Renal cortex interstitium (tissue), 11 donors: ENCODE data around the gene FKBP10. TPM values are rescaled to one million over a fixed set of nuclear protein-coding genes. Genes with fewer than 3 reads are reported as not detected.

ENCODE experiments used
- DNase-seq, 11 donors: peaks; one replicate each; pipeline ENCODE4 v3.0.0-alpha.2; 2013; ENCODE audit warnings: low read depth in 9 of 11, low spot score in 4 of 11; ENCODE audit errors: extremely low read depth in 1 of 11
- polyA plus RNA-seq, 3 donors: library from polyadenylated mRNA; unstranded; fragments of 120-200 nt; gene quantifications; one replicate each; pipeline ENCODE4 v1.2.1, GENCODE V29; 2013; ENCODE audit not compliant: insufficient read length in 3 of 3

FKBP10 gene
- polyA plus RNA-seq, 3 donors, result 133 to 178 (median 165) TPM

DNA sequence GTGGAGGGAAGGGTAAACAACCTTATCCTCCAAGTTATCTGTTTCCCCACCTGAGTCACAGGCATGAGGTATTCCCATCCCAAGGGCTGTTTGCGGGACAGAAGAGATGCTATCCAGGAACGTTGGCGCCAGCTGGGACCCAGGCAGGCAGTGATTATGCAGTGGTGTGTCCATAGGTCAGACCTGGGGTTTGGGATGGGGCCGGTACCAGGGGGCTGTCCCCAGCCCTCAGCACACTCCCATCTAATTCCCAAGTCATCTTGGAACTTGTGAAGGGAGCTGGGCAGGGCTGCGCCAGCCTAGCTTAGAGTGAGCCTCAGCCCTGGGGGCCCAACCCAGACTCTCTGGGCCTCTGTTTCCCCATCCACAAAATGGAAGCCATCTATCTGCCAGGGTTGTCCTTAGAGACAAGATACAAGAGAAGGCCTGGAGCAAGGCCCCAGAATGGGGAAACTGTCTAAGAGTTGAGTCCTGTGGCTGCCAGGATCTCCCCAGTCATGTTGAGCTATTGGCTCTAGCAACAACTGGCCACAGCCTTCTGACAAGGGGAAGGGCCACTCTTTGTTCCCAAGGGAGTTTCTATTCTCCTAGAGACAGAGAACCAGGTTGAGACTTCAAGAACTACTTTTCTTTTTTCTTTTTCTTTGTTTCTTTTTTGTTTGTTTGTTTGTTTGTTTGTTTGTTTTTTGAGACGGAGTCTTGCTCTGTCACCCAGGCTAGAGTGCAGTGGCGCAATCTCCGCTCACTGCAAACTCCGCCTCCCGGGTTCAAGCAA, 16.5 kb upstream of the FKBP10 start:
- DNase-seq, result no peak

DNA sequence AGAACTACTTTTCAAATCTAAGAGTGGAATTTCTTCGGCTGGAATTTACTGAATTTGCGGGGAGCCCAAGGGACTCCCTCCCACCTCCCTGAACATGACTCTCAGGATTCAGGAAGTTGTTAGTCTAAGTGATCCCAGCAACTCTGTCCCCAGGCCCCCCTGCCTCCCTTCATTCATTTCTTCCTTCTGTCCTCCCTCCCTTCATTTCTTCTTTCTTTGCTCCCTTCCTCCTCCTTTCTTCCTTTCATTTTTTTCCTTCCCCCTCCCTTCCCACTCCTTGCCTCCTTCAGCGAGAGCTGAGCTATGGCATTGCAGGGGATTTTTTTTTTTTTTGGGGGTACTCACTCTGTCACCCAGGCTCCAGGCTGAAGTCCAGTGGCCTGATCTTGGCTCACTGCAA, 15.4 kb upstream of the FKBP10 start:
- DNase-seq, result no peak

DNA sequence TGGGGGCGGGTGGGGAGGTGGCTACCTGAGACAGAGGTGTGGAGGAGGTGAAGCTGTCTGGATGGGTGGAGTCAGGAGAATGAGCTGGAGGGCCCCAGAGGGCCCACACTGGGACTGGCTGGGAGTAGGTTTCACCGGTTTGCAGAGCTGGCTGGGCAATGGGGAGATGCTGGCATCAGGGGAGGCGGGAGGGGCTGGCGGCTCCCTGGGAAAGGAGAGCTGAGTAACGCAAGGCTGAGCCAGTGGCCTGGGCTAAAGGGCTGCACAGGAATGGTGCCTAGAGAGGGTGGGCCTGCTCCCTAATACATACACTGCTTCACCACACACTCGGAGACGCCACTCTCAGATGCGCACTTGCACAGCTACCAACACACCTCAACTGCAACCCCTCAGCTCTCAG, 13.4 kb upstream of the FKBP10 start:
- DNase-seq, result no peak

DNA sequence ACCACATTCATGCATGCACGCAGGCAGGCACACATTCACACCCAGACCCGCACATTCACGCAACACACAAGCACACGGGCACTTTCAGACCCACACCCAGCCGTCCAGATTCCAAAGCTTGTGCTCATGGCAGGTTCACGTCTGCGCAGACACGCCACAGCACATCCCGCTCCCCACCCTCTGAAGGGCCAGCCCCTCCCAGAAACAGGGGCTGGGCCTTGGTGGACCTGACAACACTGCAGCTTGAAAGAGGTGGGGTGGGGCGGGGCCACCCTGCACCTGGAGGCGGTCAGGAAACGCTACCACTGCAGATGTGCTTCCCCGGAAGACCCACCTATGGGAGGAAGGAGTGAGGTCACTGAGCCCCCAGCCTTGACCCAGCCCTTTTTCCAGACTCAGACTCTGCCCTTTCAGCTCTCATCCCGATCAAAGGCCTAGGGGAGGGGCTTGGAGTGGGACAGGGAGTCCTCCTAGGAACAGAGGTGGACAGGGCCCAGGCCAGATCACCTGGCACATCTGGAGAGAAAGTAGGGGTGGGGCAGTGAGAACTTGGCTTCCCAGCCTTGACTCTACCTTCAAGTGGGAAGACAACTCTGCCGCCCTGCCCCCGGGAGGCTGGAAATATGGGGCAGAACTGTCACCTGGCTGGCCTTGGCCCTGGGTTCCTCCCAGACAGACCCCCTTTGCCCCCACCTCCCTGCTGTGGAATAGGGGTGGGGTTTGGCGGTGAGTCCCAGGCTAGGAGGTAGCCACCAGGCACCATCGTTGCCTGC, 12.0 kb upstream of the FKBP10 start:
- peak in 1 of 11 donors; percentile 43 for DNase-seq

DNA sequence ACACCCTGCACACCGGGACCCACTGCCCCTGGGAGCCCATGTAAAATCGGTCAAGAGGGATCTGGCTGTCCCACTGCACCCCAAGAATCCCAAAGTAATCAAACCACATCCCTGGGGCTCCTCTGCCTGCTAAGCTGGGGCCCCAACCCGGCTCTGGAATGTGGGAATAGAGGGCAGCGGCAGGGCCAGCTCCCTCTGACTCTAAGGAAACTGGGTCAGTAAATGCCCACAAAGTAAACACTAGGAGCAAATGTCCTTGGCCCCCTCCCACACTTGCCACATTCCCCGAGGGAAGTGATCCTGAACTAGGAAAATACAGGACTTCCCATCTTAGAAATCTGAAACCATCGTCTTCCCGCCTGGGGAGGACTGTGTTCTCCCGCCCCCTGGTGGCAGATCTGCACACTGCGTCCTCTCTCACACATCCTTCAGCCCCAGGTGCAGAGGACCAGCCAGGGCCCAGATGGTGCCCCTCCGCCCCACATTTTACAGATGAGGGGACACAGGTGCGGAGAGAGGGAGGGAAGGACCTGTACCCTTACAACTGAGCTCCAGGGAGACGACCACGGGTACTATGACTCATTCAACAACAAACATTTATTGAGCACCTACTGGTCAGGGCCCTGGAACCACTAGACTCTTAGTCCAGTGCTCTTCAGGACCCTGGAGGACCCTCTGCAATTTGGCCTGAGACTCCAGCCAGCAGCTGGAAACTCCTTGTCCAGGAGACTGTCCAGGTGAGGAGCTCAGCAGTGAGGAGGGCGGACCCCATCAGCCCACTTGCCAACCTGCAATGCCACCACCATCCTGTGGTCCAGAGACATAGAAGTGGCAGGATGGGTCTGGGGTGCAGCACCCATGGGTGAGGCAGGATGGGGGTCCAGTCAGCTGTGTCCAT, 11.2 kb upstream of the FKBP10 start:
- DNase-seq, result peak in 9 of 11 donors; percentile 80 to 94 (median 87)

DNA sequence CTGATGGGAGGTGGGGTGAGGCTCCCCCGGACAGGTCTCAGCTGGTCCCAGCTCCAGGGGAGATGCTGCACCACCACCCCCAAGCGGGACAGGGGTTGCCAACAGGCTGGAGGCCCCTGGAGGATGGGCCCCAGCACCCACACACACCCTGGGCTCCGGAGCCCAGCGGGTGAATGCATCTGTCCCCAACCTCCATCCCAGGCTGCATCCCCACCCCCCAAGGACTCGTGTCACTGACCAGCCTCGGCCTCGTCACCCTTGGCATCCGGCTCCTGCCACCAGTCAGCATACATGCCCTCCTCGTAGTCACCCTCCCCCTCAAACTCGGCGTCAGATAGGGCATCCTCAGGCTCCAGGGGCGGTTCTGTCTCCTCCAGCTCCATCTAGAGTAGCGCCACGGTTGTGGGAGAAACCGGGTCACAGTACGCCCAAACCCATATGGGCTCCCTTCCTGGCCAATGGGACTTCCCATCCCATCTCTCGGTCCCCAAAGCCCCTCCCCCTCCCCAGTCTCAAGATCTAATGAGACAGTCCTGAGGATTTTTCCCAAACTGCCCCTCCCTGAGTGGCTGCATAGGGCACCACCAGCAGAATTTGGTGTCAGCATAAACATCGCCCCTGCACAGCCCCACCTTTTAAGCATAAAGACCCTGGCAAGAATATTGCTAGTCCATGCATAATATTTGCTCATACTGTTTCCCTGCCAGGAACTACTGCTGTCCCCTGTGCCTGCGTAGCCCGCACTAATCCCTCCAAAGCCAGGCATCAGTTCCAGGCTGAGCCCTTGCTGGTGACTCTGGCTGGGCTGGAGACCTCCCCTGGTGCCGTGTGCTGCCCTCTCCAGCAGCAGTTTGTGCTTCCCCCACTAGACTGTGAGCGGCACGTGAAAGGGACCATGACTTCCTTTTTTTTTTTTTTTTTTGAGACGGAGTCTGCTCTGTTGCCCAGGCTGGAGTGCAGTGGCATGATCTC, 9.5 kb upstream of the FKBP10 start:
- no peak for DNase-seq

DNA sequence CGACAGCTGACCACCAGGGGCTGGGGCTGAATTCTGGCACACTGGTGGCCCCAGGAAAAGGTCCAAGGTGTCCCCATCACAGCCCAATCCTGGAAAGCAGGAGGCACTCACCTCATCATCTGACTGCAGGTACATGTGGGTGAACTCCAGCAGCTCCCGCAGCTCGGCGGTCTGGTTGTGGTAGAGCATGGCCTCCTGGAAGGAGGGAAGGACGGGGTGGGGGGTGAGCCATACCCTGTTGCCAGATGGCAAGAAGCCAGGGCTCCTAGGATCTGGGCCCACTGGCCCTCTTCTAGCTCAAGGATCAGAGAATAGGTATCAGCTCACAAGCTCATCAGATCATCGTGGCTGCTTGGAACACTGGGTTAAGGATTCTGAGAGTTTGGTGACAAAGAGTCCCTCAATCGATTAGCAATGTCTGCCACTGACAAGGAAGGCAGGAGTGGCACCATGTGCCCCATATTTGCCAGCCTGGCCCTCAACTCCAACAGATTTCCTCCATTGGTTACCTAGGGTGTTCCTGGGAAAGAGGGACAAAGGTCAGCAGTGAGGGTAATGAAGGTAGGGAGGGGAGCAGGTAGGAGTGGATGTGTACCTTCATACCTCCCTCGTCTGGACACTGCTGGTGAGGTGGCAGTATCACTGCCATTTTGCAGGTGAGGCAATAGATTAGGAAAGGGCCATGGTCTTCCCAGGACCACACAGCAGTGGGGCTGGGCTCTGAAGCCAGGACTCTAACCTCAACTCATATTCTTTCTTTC, 5.9 kb upstream of the FKBP10 start:
- no peak for DNase-seq

DNA sequence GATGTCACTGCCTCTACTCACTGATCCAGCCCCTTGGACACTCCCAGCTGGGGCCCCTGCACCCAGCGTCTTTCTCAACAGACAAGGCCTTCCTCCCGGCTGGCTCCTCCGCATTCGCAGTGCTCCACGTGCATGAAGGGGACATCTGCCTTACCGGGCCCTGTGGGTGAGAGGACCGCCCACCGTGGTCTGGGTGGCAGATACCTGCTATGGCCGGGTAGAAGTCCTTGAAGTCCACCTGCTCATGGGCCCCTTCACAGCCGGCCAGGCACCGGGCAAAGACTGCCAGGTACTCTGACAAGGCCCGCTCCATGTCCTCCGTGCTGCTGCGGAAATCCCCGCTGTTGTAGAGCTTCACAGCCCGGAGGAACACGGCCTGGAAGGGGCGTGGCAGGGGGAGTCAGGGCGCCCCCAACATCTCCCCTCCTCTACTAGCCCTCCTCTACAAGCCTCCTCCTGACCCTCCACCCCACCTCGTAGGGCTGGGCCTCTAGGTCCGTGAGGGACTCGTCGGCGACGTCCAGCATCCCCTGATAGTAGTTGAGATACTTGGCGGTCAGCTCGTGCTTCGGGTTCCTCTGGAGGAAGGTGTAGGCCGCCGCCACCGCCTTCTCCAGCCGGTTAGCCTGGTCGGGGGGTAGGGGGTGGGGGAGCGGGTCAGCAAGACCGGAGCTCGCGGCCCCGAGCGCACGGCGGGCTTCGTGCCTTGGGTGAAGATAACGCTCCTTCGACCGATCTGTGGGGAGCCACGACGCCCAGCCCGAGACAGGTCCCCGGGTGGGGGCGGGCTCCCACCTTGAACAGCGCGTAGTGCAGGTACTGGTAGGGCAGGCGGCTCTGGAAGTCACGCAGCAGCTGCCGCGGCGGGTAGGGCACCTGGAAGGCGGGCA, 1.9 kb upstream of the FKBP10 start:
- DNase-seq, result no peak

DNA sequence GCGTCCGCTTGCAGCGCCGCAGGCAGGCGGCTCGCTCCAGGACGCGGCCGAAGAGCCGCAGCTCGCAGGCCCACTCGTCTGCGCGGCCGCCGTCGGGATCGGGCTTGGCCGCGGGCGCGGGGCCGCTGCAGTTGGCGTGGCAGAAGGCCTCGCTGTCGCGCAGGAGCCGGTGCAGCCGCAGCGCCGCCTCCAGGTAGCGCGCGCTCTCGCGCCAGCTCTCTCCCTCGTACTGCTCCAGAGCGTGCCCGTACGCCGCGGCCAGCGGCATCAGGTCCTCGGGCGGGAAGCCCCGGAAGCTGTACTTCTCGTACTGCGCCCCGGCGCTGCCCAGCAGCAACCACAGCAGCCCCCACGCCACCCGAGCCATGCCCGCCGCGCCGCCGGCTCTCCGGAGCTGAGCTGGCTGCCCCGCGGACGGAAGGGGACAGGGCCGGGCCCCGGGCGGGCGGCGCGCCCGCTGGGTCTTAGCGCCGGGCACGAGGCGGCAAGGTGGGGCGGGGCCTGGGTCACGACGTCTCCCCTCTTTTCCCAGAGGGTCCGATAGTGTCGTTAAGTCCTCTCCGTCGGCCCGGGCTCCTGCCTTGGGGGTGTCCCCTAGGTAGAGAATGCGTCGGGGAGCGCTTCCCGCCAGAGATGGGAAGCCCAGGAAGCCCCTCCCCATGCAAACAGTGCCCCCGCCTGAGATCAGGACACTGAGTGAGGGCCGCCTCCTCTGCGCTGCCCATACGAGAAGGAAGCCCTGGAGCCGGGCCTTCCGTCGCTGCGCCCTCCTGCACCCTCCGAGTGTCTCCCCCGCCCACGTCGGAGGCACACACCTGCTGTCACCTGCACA, 1.0 kb upstream of the FKBP10 start, which contains the start of gene P3H4:
Gene P3H4, minus strand, starts transcription at position 401 of the 832 bp plus-strand sequence. Its CDS starts 34 bp downstream, at position 367.
- DNase-seq, result peak in 6 of 11 donors; percentile 72 to 78 (median 75)

DNA sequence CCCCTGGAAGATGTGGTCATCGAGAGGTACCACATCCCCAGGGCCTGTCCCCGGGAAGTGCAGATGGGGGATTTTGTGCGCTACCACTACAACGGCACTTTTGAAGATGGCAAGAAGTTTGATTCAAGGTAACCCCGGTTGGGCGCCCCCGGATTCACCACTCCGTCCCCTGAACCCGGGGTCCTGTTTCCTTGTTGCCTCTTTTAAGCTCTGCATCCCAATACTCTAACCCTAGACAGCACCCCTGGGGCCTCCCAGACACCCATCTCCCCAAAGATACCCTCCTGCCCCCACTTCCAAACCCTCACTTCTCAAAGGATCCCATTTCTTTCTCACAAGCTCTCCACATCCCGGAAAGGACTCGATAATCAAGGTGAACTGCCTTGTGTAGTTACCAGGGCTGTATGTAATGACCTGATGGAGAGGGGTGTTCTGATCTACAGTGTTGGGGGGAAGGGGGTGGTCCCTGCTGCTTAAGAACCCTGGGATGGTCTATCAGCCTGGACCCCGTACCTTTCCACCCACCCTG, 412 bp downstream of the FKBP10 start:
- no peak for DNase-seq

DNA sequence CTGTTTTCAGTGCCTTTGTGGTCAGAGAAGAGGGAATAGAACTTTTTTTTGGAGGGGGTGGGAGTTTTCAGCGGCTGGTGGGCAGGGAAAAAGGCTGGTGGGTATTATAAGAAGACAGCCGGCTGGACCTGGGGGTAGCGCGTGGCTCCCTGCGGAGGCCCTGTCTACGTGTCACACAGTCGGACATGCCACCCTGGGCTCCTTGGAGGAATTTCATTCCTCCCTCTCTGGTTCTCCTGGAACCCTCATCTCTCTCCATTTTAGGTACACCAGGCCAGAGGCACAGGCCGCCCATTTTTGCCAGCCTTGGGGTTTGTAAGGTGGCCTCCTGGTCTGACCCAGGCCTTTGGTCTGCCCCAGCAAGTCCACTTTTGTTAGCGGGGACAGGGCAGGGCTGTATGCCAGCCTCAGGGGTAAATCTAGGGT, 908 bp downstream of the FKBP10 start:
- no peak for DNase-seq

DNA sequence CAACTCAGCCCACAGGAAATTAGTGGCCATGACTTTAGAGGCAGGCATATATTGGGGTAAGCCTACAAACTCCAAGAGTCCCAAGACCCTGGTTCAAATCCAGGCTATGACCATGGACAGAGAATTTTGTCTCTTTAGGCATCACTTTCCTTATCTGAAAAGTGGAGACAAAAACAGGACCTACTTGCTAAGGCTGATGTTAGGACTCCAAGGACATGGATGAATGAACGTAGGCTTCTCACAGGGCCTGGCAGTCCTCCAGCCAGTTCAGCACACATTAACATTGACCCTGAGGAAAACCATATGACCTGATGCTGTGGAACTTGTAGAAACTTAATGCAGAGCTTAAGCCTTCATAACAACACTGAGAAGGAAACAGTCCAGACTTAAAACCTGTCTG, 1.4 kb downstream of the FKBP10 start:
- peak in 1 of 11 donors; percentile 27 for DNase-seq

DNA sequence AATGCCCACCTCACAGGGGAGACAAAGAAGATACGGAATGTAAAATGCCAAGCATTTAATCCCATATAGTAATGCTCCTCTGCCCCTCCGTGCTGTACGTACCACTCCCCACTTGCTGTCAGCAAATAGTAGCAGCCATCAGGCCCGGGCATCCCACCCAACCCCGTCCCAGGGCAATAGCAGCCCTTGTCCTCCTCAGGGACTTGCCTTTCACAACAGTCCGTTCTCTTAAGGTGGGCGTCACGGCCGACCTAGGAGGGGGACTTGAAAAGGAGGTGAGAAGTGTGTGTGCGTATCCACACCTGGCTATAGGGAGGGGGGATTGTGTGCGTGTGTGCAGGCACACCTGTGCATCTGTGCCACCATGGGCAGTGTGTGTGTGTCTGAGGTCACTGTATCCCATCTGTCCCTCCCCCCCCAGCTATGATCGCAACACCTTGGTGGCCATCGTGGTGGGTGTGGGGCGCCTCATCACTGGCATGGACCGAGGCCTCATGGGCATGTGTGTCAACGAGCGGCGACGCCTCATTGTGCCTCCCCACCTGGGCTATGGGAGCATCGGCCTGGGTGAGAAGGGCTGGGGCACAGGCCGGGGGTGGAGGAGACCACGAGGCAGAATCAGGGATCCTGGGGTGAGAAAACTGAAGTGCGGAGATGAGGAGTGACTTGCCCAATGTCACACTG, 4.0 kb downstream of the FKBP10 start:
- no peak for DNase-seq

DNA sequence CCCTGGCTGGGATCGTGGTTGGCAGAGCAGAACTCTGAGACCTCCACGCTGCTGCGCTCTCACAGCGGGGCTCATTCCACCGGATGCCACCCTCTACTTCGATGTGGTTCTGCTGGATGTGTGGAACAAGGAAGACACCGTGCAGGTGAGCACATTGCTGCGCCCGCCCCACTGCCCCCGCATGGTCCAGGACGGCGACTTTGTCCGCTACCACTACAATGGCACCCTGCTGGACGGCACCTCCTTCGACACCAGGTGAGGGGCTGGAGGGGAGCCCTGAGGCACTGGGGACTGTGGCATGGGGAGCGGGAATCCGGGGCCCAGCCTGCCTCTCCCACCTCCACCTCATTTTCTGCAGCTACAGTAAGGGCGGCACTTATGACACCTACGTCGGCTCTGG, 5.2 kb downstream of the FKBP10 start:
- DNase-seq, result no peak

DNA sequence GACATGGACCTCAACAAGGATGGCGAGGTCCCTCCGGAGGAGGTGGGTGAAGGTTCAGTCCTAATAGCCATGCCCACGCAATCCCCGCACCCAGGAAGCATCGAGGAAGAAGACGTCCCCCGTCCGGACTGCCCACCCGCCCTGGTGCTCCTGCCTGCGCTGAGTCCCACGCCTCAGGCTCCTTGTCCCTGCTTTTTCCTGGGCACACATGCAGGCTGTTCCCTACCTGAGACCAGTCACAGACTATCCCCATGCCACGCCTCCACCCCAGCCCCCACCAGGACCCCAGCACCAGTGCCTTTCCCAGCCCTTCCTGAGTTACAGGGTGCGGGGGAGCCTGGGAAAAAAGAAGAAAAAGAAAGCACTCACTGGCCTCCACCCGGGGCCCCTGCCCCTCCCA, 9.0 kb downstream of the FKBP10 start:
- DNase-seq, result no peak
